ENCODE results near the gene RNF207.

DNA sequence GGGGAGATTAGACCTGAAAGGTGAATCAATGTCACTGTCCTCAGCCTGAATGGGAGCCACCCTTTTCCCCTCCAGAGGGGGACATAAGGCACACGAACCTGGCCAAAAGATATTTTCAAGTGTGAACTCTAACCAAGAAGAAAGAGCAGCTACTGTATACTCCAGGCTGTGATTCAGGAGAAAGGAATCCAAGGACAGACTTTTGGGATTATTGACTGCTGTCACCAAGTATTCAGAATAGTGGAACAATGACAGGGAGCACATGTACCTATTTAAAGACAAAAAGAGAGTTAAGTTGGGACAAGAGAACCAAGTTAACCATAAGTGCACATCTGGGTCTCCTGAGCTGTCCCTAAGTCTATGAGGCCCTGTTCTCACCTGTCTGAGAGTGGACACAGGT, 27.5 kb downstream of the RNF207 start:
- no peak for TF ChIP-seq CTCF (IDR thresholded peaks at IDR 0.05)
- TF ChIP-seq POLR2A (IDR thresholded peaks at IDR 0.05) = no peak
